ENCODE measurements around the gene ZNF680.
"Not testable (repeated sequence)": the region's sequence is repeated elsewhere in the genome, so short reads cannot be mapped to it uniquely, and the experiment has no call there.

The ZNF680 gene

GRCh38 chr7:64559206-64559605 lies 3.7 kb downstream of the ZNF680 start:
- DNase-seq: no peak
- no peaks in the 10 kb centered on the region for H3K27me3 ChIP-seq (ENCODE audit: insufficient read depth, low read depth, severe bottlenecking)
- H3K9me3 ChIP-seq (ENCODE audit: severe bottlenecking): peaks cover 2% of the 10 kb centered on the region
- no peak overlapping the region for H3K4me3 ChIP-seq (ENCODE audit: low read depth, low read length)
- TF ChIP-seq, protein P1, sequence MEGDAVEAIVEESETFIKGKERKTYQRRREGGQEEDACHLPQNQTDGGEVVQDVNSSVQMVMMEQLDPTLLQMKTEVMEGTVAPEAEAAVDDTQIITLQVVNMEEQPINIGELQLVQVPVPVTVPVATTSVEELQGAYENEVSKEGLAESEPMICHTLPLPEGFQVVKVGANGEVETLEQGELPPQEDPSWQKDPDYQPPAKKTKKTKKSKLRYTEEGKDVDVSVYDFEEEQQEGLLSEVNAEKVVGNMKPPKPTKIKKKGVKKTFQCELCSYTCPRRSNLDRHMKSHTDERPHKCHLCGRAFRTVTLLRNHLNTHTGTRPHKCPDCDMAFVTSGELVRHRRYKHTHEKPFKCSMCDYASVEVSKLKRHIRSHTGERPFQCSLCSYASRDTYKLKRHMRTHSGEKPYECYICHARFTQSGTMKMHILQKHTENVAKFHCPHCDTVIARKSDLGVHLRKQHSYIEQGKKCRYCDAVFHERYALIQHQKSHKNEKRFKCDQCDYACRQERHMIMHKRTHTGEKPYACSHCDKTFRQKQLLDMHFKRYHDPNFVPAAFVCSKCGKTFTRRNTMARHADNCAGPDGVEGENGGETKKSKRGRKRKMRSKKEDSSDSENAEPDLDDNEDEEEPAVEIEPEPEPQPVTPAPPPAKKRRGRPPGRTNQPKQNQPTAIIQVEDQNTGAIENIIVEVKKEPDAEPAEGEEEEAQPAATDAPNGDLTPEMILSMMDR (IDR thresholded peaks at IDR 0.05; ENCODE audit: low read depth, low read length): no peak
- peak overlapping the region; percentile 54 for H3K27ac ChIP-seq
- peaks cover 19% of the 10 kb centered on the region for H3K36me3 ChIP-seq

GRCh38 chr7:64558781-64559180 lies 4.1 kb downstream of the ZNF680 start:
- peak overlapping the region; percentile 54 for H3K27ac ChIP-seq
- DNase-seq: no peak
- TF ChIP-seq, protein P1 (IDR thresholded peaks at IDR 0.05; ENCODE audit: low read depth, low read length): no peak
- peaks cover 2% of the 10 kb centered on the region for H3K9me3 ChIP-seq (ENCODE audit: severe bottlenecking)
- H3K36me3 ChIP-seq: peaks cover 19% of the 10 kb centered on the region
- no peak overlapping the region for H3K4me3 ChIP-seq (ENCODE audit: low read depth, low read length)
- no peaks in the 10 kb centered on the region for H3K27me3 ChIP-seq (ENCODE audit: insufficient read depth, low read depth, severe bottlenecking)

DNA sequence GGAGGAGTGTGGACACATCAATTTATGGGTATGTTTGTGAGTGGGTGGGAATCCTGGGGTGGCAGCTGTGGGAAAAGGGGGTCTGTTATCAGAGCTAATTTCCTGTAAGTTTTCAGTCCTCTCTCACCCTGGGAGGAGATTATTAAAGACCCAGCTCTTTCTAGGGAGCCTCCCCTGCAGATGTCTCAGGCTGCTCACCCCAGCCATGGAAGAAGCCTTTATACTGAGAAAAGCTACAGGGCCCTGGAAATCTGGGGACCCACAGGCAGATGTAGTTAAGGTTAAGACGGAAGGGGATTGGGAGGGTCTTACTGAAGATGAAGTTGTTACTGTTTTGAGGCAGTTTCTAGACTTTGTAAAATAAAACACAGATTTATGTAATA lies 4.6 kb downstream of the ZNF680 start:
- H3K9me3 ChIP-seq (ENCODE audit: severe bottlenecking): peaks cover 2% of the 10 kb centered on the region
- TF ChIP-seq, protein P1 (IDR thresholded peaks at IDR 0.05; ENCODE audit: low read depth, low read length): no peak
- peak; percentile 9 for DNase-seq
- no peak overlapping the region for H3K4me3 ChIP-seq (ENCODE audit: low read depth, low read length)
- peaks cover 19% of the 10 kb centered on the region for H3K36me3 ChIP-seq
- no peaks in the 10 kb centered on the region for H3K27me3 ChIP-seq (ENCODE audit: insufficient read depth, low read depth, severe bottlenecking)
- peak overlapping the region; percentile 54 for H3K27ac ChIP-seq

DNA sequence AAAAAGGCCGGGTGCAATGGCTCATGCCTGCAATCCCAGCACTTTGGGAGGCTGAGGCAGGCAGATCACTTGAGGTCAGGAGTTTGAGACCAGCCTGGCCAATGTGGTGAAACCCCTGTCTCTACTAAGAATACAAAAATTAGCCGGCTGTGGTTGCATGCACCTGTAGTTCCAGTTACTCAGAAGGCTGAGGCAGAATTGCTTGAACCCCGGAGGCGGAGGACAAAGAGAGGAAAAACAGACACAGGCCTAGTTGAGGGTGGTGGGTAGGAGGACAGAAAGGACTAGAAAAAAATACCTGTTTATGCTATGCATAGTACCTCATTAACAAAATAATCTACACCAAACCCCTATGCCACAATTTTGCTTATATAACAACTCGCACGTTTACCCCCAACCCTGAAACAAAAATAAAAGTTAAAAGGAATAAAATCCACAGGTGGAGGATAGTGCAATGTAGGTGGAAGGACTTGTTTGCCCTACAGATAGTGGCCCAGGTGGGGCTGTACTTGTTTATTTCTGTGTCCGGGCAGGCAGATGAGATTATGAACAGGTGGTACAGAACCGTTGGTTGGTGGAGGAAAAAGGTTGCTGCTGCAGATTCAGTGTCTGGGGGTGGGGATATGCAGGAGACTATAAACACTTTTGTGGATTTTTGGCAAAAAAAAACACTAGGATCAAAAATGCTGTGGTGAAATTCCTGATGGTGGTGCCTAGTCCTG lies 5.1 kb downstream of the ZNF680 start:
- no peak overlapping the region for H3K4me3 ChIP-seq (ENCODE audit: low read depth, low read length)
- peak overlapping the region; percentile 54 for H3K27ac ChIP-seq
- TF ChIP-seq, protein P1 (IDR thresholded peaks at IDR 0.05; ENCODE audit: low read depth, low read length): no peak
- H3K9me3 ChIP-seq (ENCODE audit: severe bottlenecking): peaks cover 2% of the 10 kb centered on the region
- H3K36me3 ChIP-seq: peaks cover 22% of the 10 kb centered on the region
- DNase-seq: peak; percentile 22
- no peaks in the 10 kb centered on the region for H3K27me3 ChIP-seq (ENCODE audit: insufficient read depth, low read depth, severe bottlenecking)

- Histone ChIP-seq H3K27me3 (ENCODE audit: insufficient read depth, low read depth, severe bottlenecking) (no peaks in the 10 kb centered on the region), H3K9me3 (ENCODE audit: severe bottlenecking) (no peaks in the 10 kb centered on the region), H3K27ac (no peak overlapping the region), H3K4me3 (ENCODE audit: low read depth, low read length) (no peak overlapping the region), H3K36me3 (peaks cover 11% of the 10 kb centered on the region)
- DNase-seq: no peak
- TF ChIP-seq, protein P1 (IDR thresholded peaks at IDR 0.05; ENCODE audit: low read depth, low read length): no peak
Measured at GRCh38 chr7:64555046-64555445, 7.8 kb downstream of the ZNF680 start.

DNA sequence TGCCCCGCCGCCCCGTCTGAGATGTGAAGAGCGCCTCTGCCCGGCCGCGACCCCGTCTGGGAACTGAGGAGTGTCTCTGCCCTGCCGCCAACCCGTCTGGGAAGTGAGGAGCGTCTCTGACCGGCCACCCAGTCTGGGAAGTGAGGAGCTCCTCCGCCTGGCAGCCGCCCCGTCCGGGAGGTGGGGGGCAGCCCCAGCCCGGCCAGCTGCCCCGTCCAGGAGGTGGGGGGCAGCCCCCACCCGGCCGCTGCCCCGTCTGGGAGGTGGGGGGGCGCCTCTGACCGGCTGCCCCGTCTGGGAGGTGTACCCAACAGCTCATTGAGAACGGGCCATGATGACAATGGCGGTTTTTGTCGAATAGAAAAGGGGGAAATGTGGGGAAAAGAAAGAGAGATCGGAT lies 8.7 kb downstream of the ZNF680 start:
- H3K9me3 ChIP-seq (ENCODE audit: severe bottlenecking); DNase-seq; H3K27ac ChIP-seq; H3K27me3 ChIP-seq (ENCODE audit: insufficient read depth, low read depth, severe bottlenecking); H3K4me3 ChIP-seq (ENCODE audit: low read depth, low read length): not testable (repeated sequence)
- H3K36me3 ChIP-seq: peaks cover 11% of the 10 kb centered on the region

Data from WERI-Rb-1 (cell line).